Right lobe of liver (tissue), 4 donors: Measurements from ENCODE around the gene PRKCA.

Source experiments
- POLR2A ChIP-seq: fragments of 450-650 bp; IDR thresholded peaks from one replicate; pipeline ENCODE4 v1.6.1; 2017; ENCODE audit warnings: antibody characterized with exemption, mild to moderate bottlenecking
- TF ChIP-seq, protein P1 (sequence below), 4 donors: fragments of 200-600 bp in 3 of 4; fragments of 450-650 bp in 1 of 4; IDR thresholded peaks; one replicate each; pipeline versions ENCODE4 v1.5.1 to v1.8.0; 2016 to 2022; ENCODE audit warnings: antibody characterized with exemption in 4 of 4, mild to moderate bottlenecking in 2 of 4
- donor health status: DM: no; HTN: no; CAD: no.
- donor health status: DM: no; HTN: no; CAD: no.
- donor health status: DM: no; HTN: yes; CAD: no.

DNA sequence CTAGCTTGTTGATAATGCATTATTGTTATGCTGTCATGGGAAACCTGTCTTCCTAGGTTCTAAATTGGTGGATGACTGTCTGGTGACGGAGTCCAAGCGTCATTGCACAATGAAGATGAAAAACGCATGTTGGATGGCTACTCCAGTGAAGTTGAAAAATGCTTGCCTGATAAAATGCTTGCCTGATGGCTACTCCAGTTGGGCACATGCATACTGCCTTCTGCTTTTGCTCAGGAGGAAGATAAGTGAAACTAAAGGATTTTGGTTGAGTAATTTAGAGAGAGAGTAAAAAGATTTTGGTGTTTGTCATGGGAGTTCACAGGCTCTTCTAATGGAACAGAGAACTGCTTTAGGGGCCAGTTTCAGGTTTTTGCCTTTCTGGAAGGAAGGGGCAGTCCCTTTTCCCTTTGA is 118.6 kb downstream of the PRKCA start:
- TF ChIP-seq POLR2A: no peak
- TF ChIP-seq, protein P1, sequence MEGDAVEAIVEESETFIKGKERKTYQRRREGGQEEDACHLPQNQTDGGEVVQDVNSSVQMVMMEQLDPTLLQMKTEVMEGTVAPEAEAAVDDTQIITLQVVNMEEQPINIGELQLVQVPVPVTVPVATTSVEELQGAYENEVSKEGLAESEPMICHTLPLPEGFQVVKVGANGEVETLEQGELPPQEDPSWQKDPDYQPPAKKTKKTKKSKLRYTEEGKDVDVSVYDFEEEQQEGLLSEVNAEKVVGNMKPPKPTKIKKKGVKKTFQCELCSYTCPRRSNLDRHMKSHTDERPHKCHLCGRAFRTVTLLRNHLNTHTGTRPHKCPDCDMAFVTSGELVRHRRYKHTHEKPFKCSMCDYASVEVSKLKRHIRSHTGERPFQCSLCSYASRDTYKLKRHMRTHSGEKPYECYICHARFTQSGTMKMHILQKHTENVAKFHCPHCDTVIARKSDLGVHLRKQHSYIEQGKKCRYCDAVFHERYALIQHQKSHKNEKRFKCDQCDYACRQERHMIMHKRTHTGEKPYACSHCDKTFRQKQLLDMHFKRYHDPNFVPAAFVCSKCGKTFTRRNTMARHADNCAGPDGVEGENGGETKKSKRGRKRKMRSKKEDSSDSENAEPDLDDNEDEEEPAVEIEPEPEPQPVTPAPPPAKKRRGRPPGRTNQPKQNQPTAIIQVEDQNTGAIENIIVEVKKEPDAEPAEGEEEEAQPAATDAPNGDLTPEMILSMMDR (IDR thresholded peaks at IDR 0.05): no peak
